Coronary artery (tissue), 2 donors: ENCODE measurements around the gene CKLF.

Source experiments
- DNase-seq: peaks from one replicate; pipeline ENCODE4 v3.0.0-alpha.2; 2017; ENCODE audit warnings: low spot score
- H3K27ac ChIP-seq, 2 donors: fragments of 200-600 bp; sonication (generic); one replicate each; pipeline ENCODE4 v1.5.1; 2016 to 2019
- H3K4me3 ChIP-seq: fragments of 200-600 bp; sonication (generic); 2 replicates; pipeline ENCODE4 v1.5.1; 2016; ENCODE audit warnings: mild to moderate bottlenecking, moderate library complexity
- TF ChIP-seq, protein P1 (sequence below): fragments of 200-600 bp; sonication (generic); IDR thresholded peaks from one replicate; pipeline ENCODE4 v1.5.1; 2019; ENCODE audit warnings: antibody characterized with exemption

CKLF gene

DNA sequence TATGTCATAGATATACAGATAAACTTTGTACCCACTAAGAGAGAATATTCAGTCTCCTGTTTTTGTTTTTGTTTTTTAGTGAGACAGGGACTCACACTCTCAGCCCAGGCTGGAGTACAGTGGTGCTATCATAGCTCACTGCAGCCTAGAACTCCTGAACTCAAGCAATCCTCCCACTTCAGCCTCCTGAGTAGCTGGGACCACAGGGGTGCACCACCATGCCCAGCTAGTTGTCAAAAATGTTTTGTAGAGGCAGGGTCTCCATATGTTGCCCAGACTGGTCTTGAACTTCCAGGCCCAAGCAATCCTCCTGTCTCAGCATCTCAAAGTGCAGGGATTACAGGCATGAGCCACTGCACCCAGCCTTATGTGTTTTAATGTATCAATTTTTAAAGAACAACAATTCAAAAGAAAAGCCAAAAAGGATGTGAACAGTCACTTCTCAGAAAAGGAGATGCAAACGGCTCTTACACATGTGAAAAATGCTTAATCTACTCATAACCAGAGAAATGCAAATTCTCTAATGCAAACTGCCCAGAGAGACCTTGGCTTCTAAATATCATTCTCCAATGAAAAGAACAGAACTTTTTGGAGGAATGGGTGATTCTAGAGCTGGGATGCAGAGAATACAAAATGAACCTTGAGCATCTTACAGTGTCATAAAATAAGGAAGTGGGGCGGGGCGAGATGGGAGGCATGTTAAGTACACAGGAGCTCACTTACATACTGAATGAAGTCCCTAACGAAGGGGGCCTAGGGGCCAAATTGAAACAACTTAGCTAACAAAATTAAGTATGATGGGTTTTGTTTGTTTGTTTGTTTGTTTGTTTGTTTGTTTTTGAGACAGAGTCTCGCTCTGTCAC lies 44.8 kb downstream of the CKLF start:
- TF ChIP-seq, protein P1, sequence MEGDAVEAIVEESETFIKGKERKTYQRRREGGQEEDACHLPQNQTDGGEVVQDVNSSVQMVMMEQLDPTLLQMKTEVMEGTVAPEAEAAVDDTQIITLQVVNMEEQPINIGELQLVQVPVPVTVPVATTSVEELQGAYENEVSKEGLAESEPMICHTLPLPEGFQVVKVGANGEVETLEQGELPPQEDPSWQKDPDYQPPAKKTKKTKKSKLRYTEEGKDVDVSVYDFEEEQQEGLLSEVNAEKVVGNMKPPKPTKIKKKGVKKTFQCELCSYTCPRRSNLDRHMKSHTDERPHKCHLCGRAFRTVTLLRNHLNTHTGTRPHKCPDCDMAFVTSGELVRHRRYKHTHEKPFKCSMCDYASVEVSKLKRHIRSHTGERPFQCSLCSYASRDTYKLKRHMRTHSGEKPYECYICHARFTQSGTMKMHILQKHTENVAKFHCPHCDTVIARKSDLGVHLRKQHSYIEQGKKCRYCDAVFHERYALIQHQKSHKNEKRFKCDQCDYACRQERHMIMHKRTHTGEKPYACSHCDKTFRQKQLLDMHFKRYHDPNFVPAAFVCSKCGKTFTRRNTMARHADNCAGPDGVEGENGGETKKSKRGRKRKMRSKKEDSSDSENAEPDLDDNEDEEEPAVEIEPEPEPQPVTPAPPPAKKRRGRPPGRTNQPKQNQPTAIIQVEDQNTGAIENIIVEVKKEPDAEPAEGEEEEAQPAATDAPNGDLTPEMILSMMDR, result no peak
- Histone ChIP-seq H3K27ac (no peak overlapping the region), H3K4me3 (no peak overlapping the region)
- DNase-seq, result no peak

DNA sequence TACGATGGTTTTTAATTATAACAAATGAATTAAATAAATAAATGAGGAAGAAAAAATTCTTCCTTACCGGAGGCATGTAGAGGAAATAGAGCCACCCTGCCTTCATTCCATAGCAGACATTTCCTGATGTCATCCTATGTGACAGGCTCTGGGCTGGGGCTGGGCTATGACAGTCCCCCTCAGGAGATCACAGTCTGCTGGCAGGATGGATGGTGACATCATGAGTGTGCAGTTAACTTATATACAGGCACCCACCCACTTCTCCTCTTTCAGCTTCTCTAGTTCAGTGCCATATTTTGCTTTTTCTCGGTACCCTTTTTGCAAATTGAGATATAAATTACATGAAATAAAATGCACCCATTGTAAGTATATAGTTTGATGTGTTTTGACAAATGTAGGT lies 45.7 kb downstream of the CKLF start:
- TF ChIP-seq, protein P1, result no peak
- DNase-seq, result no peak
- Histone ChIP-seq H3K4me3 (no peak overlapping the region), H3K27ac (no peak overlapping the region)

- TF ChIP-seq, protein P1, result no peak
- Histone ChIP-seq H3K27ac (no peak overlapping the region), H3K4me3 (no peak overlapping the region)
- DNase-seq, result no peak
Measured at GRCh38 chr16:66599726-66600125, 47.4 kb downstream of the CKLF start.

DNA sequence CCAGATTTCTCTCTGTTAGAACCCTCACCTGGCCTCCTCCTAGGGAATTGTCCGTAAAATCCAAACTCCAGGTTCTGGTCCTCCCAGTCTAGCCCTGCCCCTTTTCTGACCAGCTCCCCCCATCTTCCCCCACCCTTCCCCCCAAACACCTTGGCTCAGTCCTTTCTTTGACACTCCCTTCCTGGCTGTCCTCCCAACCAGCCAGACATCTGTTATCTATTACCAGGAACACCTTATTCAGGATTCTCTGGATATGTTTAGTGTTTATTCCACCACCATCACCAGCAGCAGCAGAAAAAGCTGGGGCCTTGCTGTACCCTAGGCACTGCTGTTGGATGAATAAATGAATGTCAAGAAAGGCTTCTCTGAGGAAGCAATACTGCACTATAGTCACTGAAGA lies 48.1 kb downstream of the CKLF start:
- DNase-seq, result no peak
- TF ChIP-seq, protein P1, result no peak

GRCh38 chr16:66601471-66601870 lies 49.1 kb downstream of the CKLF start:
- Histone ChIP-seq H3K4me3 (no peak overlapping the region), H3K27ac (no peak overlapping the region)
- DNase-seq, result no peak
- TF ChIP-seq, protein P1, result no peak

More for the DNA sequence above, 48.1 kb downstream of the CKLF start:
- Histone ChIP-seq H3K27ac (no peak overlapping the region), H3K4me3 (no peak overlapping the region)

DNA sequence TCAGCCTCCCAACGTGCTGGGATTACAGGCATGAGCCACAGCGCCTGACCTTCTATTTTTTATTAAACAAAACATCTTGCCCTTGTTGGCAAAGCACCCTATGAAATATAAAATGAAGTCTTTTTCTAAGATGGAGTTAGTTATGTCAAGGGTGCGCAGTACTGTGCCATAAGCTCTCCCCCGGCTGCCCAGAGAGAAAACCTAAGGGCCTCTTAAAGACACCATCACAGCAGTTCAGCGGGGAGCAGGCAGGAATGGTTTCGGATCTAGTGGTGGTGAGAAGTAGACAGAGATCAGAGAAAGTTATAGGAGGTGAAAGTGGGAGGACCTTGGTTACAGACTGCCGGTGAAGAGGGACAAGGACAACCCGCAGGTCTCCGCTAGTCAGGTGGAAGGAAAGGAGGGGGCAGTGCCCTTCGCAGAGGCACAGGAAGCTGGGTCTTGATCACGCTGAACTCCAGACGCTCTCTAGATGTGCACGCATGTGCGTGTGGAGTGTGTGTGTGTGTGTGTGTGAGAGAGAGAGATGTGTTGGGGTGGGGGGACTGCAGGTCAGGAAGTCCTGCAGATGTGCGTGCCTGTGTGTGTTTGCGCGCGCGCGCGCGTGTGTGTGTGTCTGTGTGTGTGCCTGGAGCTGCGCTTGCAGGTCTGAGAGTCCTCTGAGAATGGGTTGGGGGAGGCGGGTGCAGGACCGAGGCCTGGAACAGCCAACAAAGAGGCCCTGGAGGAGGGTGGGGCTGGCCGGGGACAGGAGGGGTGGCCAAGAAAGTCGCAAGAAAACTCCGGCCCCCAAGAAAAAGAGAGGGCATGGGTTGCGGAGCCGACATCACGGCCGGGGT lies 51.4 kb downstream of the CKLF start:
- TF ChIP-seq, protein P1, result no peak
- H3K27ac ChIP-seq, result peak overlapping the region; percentile 88 to 92
- no peak for DNase-seq
- H3K4me3 ChIP-seq, result peak overlapping the region; percentile 87
